Measurements from ENCODE around the gene CCR5AS.

The CCR5AS gene

GRCh38 chr3:46367811-46368210, 39.1 kb downstream of the CCR5AS start:
- DNase-seq (ENCODE audit: low spot score): no peak
- Mint-ChIP-seq H3K36me3 (ENCODE audit: low read depth, unreplicated experiment) (no peaks in the 10 kb centered on the region), H3K27me3 (ENCODE audit: unreplicated experiment) (no peaks in the 10 kb centered on the region), H3K4me3 (ENCODE audit: unreplicated experiment) (no peak overlapping the region), H3K9me3 (ENCODE audit: unreplicated experiment) (no peaks in the 10 kb centered on the region), H3K27ac (ENCODE audit: unreplicated experiment) (no peak overlapping the region), H3K4me1 (ENCODE audit: unreplicated experiment) (no peaks in the 10 kb centered on the region)
- no peak for TF ChIP-seq CTCF (IDR thresholded peaks at IDR 0.05; ENCODE audit: unreplicated experiment)

GRCh38 chr3:46365737-46366524, 40.9 kb downstream of the CCR5AS start:
- H3K4me3 Mint-ChIP-seq (ENCODE audit: unreplicated experiment): no peak overlapping the region

GRCh38 chr3:46365041-46365440, 41.8 kb downstream of the CCR5AS start:
- Mint-ChIP-seq H3K27ac (ENCODE audit: unreplicated experiment) (no peak overlapping the region), H3K4me1 (ENCODE audit: unreplicated experiment) (no peaks in the 10 kb centered on the region), H3K4me3 (ENCODE audit: unreplicated experiment) (no peak overlapping the region), H3K27me3 (ENCODE audit: unreplicated experiment) (no peaks in the 10 kb centered on the region), H3K36me3 (ENCODE audit: low read depth, unreplicated experiment) (no peaks in the 10 kb centered on the region), H3K9me3 (ENCODE audit: unreplicated experiment) (no peaks in the 10 kb centered on the region)
- DNase-seq (ENCODE audit: low spot score): no peak
- no peak for TF ChIP-seq CTCF (IDR thresholded peaks at IDR 0.05; ENCODE audit: unreplicated experiment)

More at GRCh38 chr3:46365737-46366524, 40.9 kb downstream of the CCR5AS start:
- no peak overlapping the region for H3K27ac Mint-ChIP-seq (ENCODE audit: unreplicated experiment)
- no peaks in the 10 kb centered on the region for H3K36me3 Mint-ChIP-seq (ENCODE audit: low read depth, unreplicated experiment)
- DNase-seq (ENCODE audit: low spot score): no peak
- TF ChIP-seq CTCF (IDR thresholded peaks at IDR 0.05; ENCODE audit: unreplicated experiment): no peak
- H3K4me1 Mint-ChIP-seq (ENCODE audit: unreplicated experiment): no peaks in the 10 kb centered on the region
- H3K27me3 Mint-ChIP-seq (ENCODE audit: unreplicated experiment): no peaks in the 10 kb centered on the region
- H3K9me3 Mint-ChIP-seq (ENCODE audit: unreplicated experiment): no peaks in the 10 kb centered on the region

- no peak overlapping the region for H3K4me3 Mint-ChIP-seq (ENCODE audit: unreplicated experiment)
- DNase-seq (ENCODE audit: low spot score): no peak
- no peak overlapping the region for H3K27ac Mint-ChIP-seq (ENCODE audit: unreplicated experiment)
- H3K36me3 Mint-ChIP-seq (ENCODE audit: low read depth, unreplicated experiment): no peaks in the 10 kb centered on the region
- H3K4me1 Mint-ChIP-seq (ENCODE audit: unreplicated experiment): no peaks in the 10 kb centered on the region
- H3K27me3 Mint-ChIP-seq (ENCODE audit: unreplicated experiment): no peaks in the 10 kb centered on the region
- TF ChIP-seq CTCF (IDR thresholded peaks at IDR 0.05; ENCODE audit: unreplicated experiment): no peak
- no peaks in the 10 kb centered on the region for H3K9me3 Mint-ChIP-seq (ENCODE audit: unreplicated experiment)
Measured at GRCh38 chr3:46361408-46362283, 45.2 kb downstream of the CCR5AS start.

- Mint-ChIP-seq H3K4me3 (ENCODE audit: unreplicated experiment) (no peak overlapping the region), H3K9me3 (ENCODE audit: unreplicated experiment) (no peaks in the 10 kb centered on the region), H3K36me3 (ENCODE audit: low read depth, unreplicated experiment) (no peaks in the 10 kb centered on the region), H3K27ac (ENCODE audit: unreplicated experiment) (no peak overlapping the region), H3K4me1 (ENCODE audit: unreplicated experiment) (no peaks in the 10 kb centered on the region), H3K27me3 (ENCODE audit: unreplicated experiment) (no peaks in the 10 kb centered on the region)
- DNase-seq (ENCODE audit: low spot score): no peak
- no peak for TF ChIP-seq CTCF (IDR thresholded peaks at IDR 0.05; ENCODE audit: unreplicated experiment)
Measured at GRCh38 chr3:46360907-46361306, 46.0 kb downstream of the CCR5AS start.
